Stomach (tissue), 4 donors: Measurements from ENCODE around the gene ARL15.

Experiments used
- EP300 ChIP-seq: sonication (generic); formaldehyde crosslinking; IDR thresholded peaks from one replicate; pipeline ENCODE4 v1.6.1; 2017; ENCODE audit warnings: antibody characterized with exemption
- POLR2A ChIP-seq, 4 donors: fragments of 450-650 bp; IDR thresholded peaks; one replicate each; pipeline ENCODE4 v1.6.1; 2016; ENCODE audit warnings: antibody characterized with exemption in 4 of 4, control low read depth in 2 of 4, mild to moderate bottlenecking in 1 of 4, moderate library complexity in 1 of 4
- TF ChIP-seq, protein P1 (sequence below), 7 experiments: fragments of 450-650 bp in 4 of 7; fragments of 200-600 bp in 3 of 7; sonication (generic) in 3 of 7; IDR thresholded peaks; one replicate each; pipeline ENCODE4 v1.5.1; 2016 to 2019; ENCODE audit warnings: antibody characterized with exemption in 7 of 7, control low read depth in 2 of 7, mild to moderate bottlenecking in 1 of 7

DNA sequence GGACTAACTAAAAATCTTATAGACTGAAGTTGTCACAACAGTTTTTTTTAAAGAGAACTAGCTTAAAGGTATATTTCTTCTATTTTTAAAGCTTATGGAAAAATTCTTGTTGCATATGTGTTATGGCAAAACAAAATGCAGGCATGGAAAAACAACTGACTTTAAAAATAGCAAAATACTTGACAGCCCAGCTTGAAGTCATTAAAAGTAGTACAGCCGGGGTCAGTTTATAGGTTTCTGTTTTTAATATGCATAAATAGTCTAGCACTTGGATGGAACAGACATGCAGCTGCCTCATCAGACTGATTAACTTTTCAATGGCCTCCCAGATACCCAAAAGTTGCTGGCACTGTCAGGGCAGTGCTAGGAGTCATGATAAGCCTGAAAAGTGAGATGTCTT lies 22.3 kb upstream of the ARL15 start:
- TF ChIP-seq, protein P1, sequence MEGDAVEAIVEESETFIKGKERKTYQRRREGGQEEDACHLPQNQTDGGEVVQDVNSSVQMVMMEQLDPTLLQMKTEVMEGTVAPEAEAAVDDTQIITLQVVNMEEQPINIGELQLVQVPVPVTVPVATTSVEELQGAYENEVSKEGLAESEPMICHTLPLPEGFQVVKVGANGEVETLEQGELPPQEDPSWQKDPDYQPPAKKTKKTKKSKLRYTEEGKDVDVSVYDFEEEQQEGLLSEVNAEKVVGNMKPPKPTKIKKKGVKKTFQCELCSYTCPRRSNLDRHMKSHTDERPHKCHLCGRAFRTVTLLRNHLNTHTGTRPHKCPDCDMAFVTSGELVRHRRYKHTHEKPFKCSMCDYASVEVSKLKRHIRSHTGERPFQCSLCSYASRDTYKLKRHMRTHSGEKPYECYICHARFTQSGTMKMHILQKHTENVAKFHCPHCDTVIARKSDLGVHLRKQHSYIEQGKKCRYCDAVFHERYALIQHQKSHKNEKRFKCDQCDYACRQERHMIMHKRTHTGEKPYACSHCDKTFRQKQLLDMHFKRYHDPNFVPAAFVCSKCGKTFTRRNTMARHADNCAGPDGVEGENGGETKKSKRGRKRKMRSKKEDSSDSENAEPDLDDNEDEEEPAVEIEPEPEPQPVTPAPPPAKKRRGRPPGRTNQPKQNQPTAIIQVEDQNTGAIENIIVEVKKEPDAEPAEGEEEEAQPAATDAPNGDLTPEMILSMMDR (IDR thresholded peaks at IDR 0.05) = no peak
- TF ChIP-seq POLR2A (IDR thresholded peaks at IDR 0.05) (no peak), EP300 (no peak)
